ENCODE measurements around the gene BORCS5.
A peak's percentile ranks its signal among the peaks of the same experiment; 100 is the strongest.

The BORCS5 gene

GRCh38 chr12:12333407-12334366 is 23.2 kb upstream of the BORCS5 start:
- ATAC-seq = no peak
- TF ChIP-seq PPARA (CRISPR knock-in tag; IDR thresholded peaks at IDR 0.05; ENCODE audit: borderline replicate concordance) (no peak), GLIS3 (CRISPR knock-in tag; IDR thresholded peaks at IDR 0.05) (no peak)

GRCh38 chr12:12334367-12335040 is 22.4 kb upstream of the BORCS5 start:
- no peak for TF ChIP-seq ZNF8 (CRISPR knock-in tag; IDR thresholded peaks at IDR 0.05)
- TF ChIP-seq GLIS3 (CRISPR knock-in tag; IDR thresholded peaks at IDR 0.05) = no peak
- no peak for TF ChIP-seq POU6F1 (CRISPR knock-in tag; IDR thresholded peaks at IDR 0.05; ENCODE audit: borderline replicate concordance, low read depth)
- no peak for TF ChIP-seq ZNF565 (CRISPR knock-in tag; conservative IDR thresholded peaks at IDR 0.05; ENCODE audit: low read depth)
- no peak for TF ChIP-seq TSHZ2 (CRISPR knock-in tag; IDR thresholded peaks at IDR 0.05)
- TF ChIP-seq SNAI2 (CRISPR knock-in tag; IDR thresholded peaks at IDR 0.05) = no peak
- TF ChIP-seq OSR1 (CRISPR knock-in tag; IDR thresholded peaks at IDR 0.05) = no peak
- no peak for TF ChIP-seq ARNTL (CRISPR knock-in tag; IDR thresholded peaks at IDR 0.05; ENCODE audit: borderline replicate concordance, low read depth)
- TF ChIP-seq BACH2 (CRISPR knock-in tag; IDR thresholded peaks at IDR 0.05; ENCODE audit: borderline replicate concordance) = no peak
- no peak for TF ChIP-seq ZFP30 (CRISPR knock-in tag; IDR thresholded peaks at IDR 0.05)
- TF ChIP-seq PATZ1 (CRISPR knock-in tag; IDR thresholded peaks at IDR 0.05; ENCODE audit: borderline replicate concordance) = no peak
- no peak for TF ChIP-seq ZC3H10 (CRISPR knock-in tag; IDR thresholded peaks at IDR 0.05)
- TF ChIP-seq ISL1 (CRISPR knock-in tag; IDR thresholded peaks at IDR 0.05) = no peak
- TF ChIP-seq ESRRG (CRISPR knock-in tag; IDR thresholded peaks at IDR 0.05) = no peak
- no peak for TF ChIP-seq TCF4 (CRISPR knock-in tag; IDR thresholded peaks at IDR 0.05; ENCODE audit: borderline replicate concordance)
- no peak for TF ChIP-seq CSRNP3 (CRISPR knock-in tag; IDR thresholded peaks at IDR 0.05)
- no peak for TF ChIP-seq TOX (CRISPR knock-in tag; IDR thresholded peaks at IDR 0.05; ENCODE audit: borderline replicate concordance)
- TF ChIP-seq ZFP3 (CRISPR knock-in tag; IDR thresholded peaks at IDR 0.05) = no peak
- no peak for TF ChIP-seq CSDC2 (CRISPR knock-in tag; IDR thresholded peaks at IDR 0.05)
- TF ChIP-seq PPARA (CRISPR knock-in tag; IDR thresholded peaks at IDR 0.05; ENCODE audit: borderline replicate concordance) = no peak
- ATAC-seq = peak; percentile 89

- no peak for ATAC-seq
- no peak for TF ChIP-seq ZC3H10 (CRISPR knock-in tag; IDR thresholded peaks at IDR 0.05)
- no peak for TF ChIP-seq CREB5 (CRISPR knock-in tag; IDR thresholded peaks at IDR 0.05; ENCODE audit: low read depth)
- TF ChIP-seq ISL1 (CRISPR knock-in tag; IDR thresholded peaks at IDR 0.05) = no peak
- no peak for TF ChIP-seq ZFP3 (CRISPR knock-in tag; IDR thresholded peaks at IDR 0.05)
Measured at GRCh38 chr12:12336049-12336411, 20.8 kb upstream of the BORCS5 start.

All from SK-N-SH treated with all-trans-retinoic acid at 6 μM for 48 hours (cell line).